ENCODE results near the gene PAOX. TPM values are rescaled to one million over a fixed set of nuclear protein-coding genes. Genes with fewer than 3 reads are reported as not detected.

PAOX gene
- total RNA-seq, 1 donor, result 7.8 TPM

GRCh38 chr10:133394801-133395221 lies 15.7 kb downstream of the PAOX start:
- H3K4me3 ChIP-seq (ENCODE audit: low read depth, low read length), result peak overlapping the region; percentile 95
- no peak for TF ChIP-seq CTCF (IDR thresholded peaks at IDR 0.05; ENCODE audit: insufficient read depth, low read depth, low read length)
- DNase-seq (ENCODE audit: low read depth), result peak; percentile 18

- DNase-seq (ENCODE audit: low read depth), result no peak
- no peak for TF ChIP-seq CTCF (IDR thresholded peaks at IDR 0.05; ENCODE audit: insufficient read depth, low read depth, low read length)
- no peak overlapping the region for H3K4me3 ChIP-seq (ENCODE audit: low read depth, low read length)
These were observed 17.1 kb downstream of the PAOX start for GRCh38 chr10:133396035-133396624.

GRCh38 chr10:133397938-133398337 lies 18.9 kb downstream of the PAOX start:
- no peak for TF ChIP-seq CTCF (IDR thresholded peaks at IDR 0.05; ENCODE audit: insufficient read depth, low read depth, low read length)
- no peak overlapping the region for H3K4me3 ChIP-seq (ENCODE audit: low read depth, low read length)
- no peak for DNase-seq (ENCODE audit: low read depth)

GRCh38 chr10:133399123-133399601 lies 20.1 kb downstream of the PAOX start:
- no peak for TF ChIP-seq CTCF (IDR thresholded peaks at IDR 0.05; ENCODE audit: insufficient read depth, low read depth, low read length)
- DNase-seq (ENCODE audit: low read depth), result no peak
- H3K4me3 ChIP-seq (ENCODE audit: low read depth, low read length), result no peak overlapping the region

- TF ChIP-seq CTCF (IDR thresholded peaks at IDR 0.05; ENCODE audit: insufficient read depth, low read depth, low read length), result no peak
- peak; percentile 21 for DNase-seq (ENCODE audit: low read depth)
- H3K4me3 ChIP-seq (ENCODE audit: low read depth, low read length), result no peak overlapping the region
These were observed 21.8 kb downstream of the PAOX start for GRCh38 chr10:133400624-133401424.

- no peak overlapping the region for H3K4me3 ChIP-seq (ENCODE audit: low read depth, low read length)
- DNase-seq (ENCODE audit: low read depth), result no peak
- TF ChIP-seq CTCF (IDR thresholded peaks at IDR 0.05; ENCODE audit: insufficient read depth, low read depth, low read length), result no peak
These were observed 22.4 kb downstream of the PAOX start for GRCh38 chr10:133401500-133401899.
